HG03575 (cell line): ENCODE measurements around the gene SPATA31E1.
"Not testable (repeated sequence)": the region's sequence is repeated elsewhere in the genome, so short reads cannot be mapped to it uniquely, and the experiment has no call there.

Source experiments
- ATAC-seq: cut with Tn5 transposase; IDR thresholded peaks from one replicate; pipeline ENCODE4 v1.9.1; 2021; ENCODE audit not compliant: unreplicated experiment, insufficient number of reproducible peaks, low FRiP score; ENCODE audit errors: extremely low read depth

Gene SPATA31E1

DNA sequence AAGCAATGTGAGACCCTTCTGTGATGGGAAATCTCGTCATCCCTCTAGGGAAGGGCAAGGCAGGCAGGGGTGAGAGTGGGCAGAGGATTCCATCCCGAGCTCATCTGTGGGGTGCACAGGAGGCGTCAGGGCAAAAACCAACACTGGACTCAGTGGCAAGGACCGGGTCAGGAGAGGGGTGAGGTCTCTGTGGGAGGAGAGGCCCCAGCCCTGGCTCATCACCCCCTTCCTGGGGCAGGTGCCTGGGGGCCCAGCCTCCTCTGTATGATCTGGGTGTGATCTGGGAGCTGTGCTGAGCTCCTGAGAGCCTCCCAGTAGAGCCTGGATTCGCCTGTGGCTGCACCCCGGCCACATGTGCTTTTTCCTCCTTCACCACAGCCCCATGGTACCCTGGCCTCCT, 597 bp downstream of the SPATA31E1 start:
- ATAC-seq: no peak

DNA sequence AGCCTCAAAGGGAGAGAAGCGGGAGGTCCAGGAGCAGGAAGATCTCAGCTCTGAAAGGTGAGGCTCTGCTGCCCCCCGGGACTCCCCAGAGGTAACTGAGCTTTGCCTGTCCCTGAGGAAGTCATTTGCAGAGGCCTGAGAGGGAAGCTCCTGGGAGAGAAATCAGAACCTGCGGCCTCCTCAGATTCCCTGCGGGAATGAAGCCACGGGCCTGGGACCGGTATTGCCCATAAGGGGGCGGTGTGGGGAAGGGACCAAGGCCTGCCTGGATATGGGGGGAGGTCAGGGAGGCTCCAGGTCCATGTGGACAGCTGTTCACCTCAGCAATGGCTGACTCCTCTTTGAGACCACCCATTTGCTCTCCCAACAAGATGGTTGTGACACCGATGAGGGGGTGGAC, 1.3 kb downstream of the SPATA31E1 start:
- no peak for ATAC-seq

GRCh38 chr9:87884578-87885459, 2.1 kb downstream of the SPATA31E1 start:
- no peak for ATAC-seq

DNA sequence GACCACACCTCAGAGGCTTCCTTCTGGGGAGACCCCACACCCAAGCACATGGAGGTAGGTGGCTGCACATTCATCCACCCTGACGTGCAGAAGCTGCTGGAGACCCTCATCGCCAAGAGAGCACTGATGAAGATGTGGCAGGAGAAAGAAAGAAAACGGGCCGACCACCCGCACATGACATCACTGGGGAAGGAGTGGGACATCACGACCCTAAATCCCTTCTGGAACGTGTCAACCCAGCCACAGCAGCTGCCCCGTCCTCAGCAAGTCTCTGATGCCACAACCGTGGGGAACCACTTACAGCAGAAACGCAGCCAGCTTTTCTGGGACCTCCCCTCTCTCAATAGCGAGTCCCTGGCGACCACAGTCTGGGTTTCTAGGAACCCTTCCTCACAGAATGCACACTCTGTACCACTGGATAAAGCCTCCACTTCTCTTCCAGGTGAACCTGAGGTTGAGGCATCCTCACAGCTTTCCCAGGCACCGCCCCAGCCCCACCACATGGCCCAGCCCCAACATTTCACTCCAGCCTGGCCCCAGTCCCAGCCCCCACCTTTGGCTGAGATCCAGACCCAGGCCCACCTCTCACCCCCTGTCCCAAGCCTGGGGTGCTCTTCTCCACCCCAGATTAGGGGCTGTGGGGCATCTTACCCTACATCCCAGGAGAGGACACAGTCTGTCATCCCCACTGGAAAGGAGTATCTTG, 3.0 kb downstream of the SPATA31E1 start:
- no peak for ATAC-seq

GRCh38 chr9:87886210-87886932, 3.7 kb downstream of the SPATA31E1 start:
- no peak for ATAC-seq

GRCh38 chr9:87886933-87887505, 4.3 kb downstream of the SPATA31E1 start:
- no peak for ATAC-seq

DNA sequence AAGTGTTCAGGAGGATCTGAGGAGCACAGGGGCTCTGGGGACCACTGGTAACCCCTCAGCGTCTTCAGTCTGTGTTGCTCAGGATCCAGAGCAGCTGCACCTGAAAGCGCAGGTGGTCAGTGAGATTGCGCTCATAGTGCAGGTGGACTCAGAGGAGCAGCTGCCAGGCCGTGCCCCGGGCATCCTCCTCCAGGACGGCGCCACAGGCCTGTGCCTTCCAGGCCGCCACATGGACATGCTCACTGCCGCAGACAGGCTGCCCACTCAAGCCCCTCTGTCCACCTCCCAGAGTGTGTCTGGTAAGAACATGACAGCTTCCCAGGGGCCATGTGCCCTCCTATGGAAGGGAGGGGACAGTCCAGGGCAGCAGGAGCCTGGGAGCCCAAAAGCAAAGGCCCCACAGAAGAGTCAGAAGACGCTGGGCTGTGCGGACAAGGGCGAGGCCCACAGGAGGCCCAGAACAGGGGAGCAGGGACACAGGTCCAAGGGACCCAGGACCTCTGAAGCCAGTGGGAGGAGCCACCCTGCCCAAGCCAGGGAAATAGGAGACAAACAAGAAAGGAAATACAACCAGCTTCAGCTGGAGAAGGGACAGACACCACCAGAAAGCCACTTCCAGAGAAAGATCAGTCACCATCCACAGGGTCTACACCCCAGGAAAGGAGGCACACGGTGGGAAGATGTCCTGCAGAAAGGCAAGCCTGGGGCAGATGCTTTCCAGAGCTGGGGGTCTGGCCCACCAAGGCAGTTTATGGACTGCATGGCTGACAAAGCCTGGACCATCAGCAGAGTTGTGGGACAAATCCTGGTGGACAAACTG, 5.2 kb downstream of the SPATA31E1 start:
- no peak for ATAC-seq

GRCh38 chr9:87888501-87888900, 5.8 kb downstream of the SPATA31E1 start:
- no peak for ATAC-seq

- no peak for ATAC-seq
These were observed 6.6 kb downstream of the SPATA31E1 start for GRCh38 chr9:87889065-87889881.

DNA sequence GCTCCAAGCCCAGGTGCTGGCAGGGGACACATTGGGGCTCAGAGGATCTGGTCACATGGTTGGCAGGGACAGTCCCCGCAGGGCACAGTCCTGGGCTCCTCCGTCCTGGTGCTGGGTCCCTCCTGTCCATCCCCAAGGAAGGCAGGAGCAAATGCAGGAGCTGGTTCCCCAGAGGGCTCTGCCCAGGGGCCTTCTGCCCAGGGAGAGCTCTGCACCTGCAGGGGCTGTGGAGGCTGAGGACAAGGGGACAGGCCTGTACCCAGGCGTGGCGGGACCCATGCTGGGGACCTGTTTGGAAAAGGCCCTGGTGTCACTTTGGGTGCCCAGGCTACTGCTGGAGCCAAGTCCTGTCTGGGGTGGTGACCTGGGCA, 7.2 kb downstream of the SPATA31E1 start:
- no peak for ATAC-seq

- no peak for ATAC-seq
These were observed 8.2 kb downstream of the SPATA31E1 start for GRCh38 chr9:87890837-87891236.

DNA sequence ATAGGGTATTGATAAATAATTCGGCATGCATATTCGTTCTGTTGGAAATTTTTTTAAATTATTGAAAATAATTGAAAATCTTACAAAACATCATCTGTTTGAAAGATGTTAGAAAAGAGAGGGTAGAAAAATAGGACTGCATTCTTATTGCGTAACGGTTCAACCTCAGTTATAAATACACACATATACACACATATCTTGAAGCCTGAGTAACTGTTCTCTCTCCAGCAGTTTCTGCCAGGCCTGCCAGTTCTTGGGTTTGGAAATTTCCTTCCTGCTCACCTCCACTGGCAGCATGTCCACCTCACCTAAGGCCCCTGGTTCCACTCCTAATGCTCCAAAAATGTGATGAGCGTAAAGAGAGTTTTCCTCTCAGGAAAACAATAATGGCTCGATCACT, 9.1 kb downstream of the SPATA31E1 start:
- ATAC-seq: no peak

DNA sequence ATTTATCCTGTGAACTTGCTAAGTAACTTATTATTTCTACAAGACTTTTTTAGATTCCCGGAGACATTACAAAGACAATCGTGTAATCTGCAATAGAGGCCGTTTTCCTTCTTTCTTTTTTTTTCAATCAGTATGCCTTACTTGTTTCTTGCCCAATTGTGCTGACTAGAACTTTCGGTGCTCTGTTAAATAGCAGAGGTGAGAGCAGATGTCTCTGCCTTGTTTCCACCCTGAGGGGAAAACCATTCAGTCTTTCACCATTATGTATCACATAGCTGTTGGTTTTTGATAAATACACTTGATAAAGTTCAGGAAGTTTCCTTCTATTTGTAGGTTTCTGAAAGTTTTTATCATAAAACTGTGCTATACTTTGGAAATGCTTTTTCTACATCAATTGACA, 10.3 kb downstream of the SPATA31E1 start:
- ATAC-seq: no peak

GRCh38 chr9:87894998-87895625, 12.4 kb downstream of the SPATA31E1 start:
- ATAC-seq: no peak

GRCh38 chr9:87896891-87897290, 14.2 kb downstream of the SPATA31E1 start:
- no peak for ATAC-seq

DNA sequence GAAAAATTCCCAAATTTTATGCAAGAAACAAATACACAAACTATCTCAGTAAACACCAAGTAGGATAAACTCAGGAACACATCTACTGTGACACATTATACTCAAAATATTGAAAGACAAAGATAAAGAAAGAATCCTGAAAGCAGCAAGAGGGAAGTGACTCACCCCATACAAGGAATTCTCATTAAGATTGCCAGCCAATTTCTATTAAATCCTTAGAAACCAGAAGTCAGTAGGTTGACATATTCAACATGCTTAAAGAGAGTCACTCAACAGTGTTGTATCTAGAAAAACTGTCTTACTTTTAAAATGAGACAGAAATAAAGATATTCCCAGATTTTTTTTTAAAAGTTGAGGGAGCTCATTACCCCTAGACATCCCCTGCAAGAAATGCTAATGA, 15.5 kb downstream of the SPATA31E1 start:
- ATAC-seq: no peak

DNA sequence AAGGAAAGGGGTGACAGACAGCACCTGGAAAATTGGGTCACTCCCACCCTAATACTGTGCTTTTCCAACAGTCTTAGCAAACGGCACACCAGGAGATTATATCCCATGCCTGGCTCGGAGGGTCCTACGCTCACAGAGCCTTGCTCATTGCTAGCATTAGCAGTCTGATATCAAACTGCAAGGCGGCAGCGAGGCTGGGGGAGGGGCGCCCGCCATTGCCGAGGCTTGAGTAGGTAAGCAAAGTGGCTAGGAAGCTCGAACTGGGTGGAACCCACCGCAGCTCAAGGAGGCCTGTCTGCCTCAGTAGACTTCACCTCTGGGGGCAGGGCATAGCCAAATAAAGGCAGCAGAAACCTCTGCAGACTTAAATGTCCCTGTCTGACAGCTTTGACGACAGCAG, 19.7 kb downstream of the SPATA31E1 start:
- ATAC-seq: not testable (repeated sequence)
